HG02759 (cell line): ENCODE measurements around the gene ZNF662.
"Not testable (repeated sequence)": the region's sequence is repeated elsewhere in the genome, so short reads cannot be mapped to it uniquely, and the experiment has no call there.

ENCODE experiments used
- ATAC-seq: cut with Tn5 transposase; IDR thresholded peaks from one replicate; pipeline ENCODE4 v1.9.1; 2021; ENCODE audit warnings: mild to moderate bottlenecking, moderate library complexity; ENCODE audit not compliant: unreplicated experiment

Gene ZNF662

DNA sequence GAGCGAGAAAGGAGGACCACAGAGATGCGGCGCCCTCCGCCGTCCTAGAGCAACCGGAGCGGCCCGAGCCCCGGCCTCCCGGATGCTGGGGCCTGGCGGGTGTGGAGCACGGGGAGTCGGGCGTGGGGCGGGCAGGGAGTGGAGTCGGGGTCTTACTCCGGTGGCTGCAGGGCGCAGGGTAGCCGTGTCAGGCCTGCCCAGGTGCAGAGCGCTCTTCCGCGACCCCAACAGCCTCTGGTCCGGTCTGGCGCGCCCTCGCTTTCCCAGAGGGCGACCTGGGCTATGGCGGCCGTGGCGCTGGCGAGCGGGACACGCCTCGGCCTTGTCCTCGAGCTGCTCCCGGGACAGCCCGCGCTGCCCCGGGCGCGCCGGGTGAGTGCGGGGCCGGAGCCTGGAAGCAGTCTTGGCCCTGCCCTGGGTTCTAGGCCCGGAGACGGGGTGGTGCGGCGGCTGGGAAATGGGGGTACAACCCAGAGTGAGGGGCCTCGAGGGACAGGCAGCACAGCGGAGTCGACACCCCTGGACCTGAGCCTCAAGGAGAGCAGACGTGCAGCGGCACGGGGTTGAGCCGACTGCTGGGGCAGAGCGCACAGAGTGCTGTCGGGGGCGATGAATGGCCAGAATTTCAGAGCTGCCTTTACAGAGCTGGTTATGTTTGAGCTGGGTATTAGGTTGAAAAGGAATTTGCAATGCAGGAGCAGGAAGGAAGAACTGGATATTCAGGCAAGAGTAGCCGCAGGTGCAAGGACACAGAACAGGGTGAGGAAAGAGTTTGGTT, at the start of gene ZNF662:
TSS of gene ZNF662 (plus strand) at position 73 of the 778 bp plus-strand sequence. CDS start 1,973 bp downstream, outside the sequence.
- ATAC-seq, result no peak

DNA sequence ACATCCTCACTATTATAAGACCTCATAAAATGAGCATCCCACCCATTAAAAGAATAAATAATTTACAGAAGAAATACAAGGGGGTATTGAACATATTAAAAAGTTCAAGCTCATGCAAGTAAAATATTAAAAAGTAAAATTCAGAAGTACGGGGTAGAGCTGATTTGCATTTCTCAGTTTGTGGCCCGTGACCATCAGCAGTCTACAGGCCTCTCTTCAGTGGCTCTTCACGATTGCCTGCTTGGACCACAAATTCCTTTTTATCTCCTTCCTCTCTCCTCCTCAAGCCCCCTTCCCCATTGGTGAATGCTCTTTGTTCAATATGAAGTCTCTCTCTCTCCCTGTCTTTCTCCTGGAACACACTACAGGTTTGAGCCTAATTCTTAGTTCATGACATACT, 49.4 kb upstream of the ZNF662 start:
- ATAC-seq, result no peak

DNA sequence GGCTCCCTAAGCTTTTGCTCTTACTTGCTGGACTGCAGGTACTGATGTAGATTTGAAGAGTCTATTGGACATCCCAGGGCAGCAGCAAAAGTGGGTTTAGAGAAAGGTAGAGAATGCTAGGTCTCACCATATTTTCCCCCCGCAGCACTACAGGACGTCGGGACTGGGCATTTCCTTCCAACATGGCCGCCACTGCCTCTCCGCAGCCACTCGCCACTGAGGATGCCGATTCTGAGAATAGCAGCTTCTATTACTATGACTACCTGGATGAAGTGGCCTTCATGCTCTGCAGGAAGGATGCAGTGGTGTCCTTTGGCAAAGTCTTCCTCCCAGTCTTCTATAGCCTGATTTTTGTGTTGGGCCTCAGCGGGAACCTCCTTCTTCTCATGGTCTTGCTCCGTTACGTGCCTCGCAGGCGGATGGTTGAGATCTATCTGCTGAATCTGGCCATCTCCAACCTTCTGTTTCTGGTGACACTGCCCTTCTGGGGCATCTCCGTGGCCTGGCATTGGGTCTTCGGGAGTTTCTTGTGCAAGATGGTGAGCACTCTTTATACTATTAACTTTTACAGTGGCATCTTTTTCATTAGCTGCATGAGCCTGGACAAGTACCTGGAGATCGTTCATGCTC, 41.5 kb upstream of the ZNF662 start:
- ATAC-seq, result no peak

DNA sequence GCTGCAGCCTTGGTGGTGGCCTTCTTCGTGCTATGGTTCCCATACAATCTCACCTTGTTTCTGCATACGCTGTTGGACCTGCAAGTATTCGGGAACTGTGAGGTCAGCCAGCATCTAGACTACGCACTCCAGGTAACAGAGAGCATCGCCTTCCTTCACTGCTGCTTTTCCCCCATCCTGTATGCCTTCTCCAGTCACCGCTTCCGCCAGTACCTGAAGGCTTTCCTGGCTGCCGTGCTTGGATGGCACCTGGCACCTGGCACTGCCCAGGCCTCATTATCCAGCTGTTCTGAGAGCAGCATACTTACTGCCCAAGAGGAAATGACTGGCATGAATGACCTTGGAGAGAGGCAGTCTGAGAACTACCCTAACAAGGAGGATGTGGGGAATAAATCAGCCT, 40.7 kb upstream of the ZNF662 start:
- ATAC-seq, result no peak

DNA sequence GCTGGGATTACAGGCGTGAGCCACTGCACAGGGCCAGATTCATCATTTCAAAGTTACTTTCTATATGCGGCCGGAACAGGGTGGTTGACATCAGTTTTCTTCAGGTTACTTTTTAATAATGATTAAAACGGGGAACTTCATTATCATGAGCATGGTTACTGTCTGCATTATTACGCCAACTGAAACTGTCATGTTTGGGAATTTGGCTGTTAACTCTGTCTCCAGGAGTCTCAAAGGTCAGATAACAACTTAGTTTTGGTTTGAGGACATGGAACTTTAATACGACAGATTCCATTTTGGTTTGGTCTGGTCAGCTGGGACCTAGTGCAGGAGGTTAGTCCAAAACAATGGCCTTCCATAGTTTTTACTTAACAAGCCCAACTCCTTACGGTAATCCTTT, 38.8 kb upstream of the ZNF662 start:
- no peak for ATAC-seq

DNA sequence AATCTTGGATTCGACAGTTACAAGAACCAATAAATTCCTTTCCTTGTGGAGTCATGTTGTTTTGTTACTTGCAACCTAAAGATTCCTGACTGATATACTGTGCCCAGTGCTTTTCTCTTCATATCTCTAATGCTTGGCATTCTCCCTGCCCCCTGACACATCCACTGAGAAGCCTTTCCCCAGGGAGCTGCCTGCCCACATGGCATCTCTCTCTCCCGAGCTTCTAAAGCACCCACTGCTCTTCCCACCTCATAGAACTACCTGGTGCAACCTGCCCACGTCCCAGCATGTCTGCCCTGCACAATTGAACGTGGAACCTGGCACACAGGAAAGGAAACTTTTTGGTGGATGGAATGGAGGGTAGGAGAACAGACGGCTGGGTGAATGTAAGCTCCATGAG, 37.1 kb upstream of the ZNF662 start:
- no peak for ATAC-seq

DNA sequence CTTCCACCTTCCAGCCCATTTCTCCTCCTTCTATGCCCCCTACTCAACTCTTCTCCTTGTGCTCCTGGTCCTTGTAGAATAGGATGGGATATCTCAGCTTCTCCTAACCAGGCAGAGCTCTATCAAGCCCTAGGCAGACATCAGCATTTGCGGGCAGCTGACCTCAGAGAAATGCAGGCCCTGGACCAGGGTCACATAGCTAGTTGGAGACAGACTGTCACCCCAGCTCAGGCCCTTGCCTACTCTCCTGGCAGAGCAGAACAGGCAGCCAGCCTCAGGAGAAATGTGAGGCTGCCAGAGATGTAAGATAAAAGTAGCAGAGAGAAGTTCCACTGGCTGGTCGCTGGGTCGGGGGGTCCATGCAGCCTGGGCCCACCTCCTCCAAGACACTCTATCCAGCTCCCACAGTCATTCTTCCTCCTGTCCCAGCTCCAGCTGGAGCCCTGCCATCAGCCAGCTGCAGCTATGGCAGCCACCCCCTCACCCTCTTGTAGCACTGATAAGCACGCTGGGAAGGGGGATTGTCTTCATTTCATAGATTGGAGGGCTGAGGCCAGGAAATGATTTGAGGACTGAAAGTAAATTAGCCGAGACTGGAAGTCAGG, 34.2 kb upstream of the ZNF662 start:
- no peak for ATAC-seq

DNA sequence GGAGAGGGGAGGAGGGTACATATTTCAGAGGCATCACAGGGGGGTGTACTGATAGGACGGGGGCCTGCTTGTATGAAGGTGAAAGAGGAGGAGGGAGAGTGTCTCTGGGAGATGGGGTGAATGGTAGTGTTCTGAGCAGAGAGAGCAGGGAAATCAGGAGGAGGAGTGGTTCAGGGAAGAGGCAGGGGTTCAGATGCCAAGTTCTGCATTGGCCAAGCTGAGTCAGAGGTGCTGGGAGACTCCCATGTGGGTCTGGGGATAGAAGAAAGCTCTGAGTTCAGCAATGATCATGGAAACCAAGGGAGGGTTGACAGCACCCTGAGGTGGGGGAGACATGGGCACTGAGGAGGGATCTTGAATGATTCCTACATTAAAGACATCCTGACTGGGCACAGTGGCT, 33.2 kb upstream of the ZNF662 start:
- no peak for ATAC-seq

DNA sequence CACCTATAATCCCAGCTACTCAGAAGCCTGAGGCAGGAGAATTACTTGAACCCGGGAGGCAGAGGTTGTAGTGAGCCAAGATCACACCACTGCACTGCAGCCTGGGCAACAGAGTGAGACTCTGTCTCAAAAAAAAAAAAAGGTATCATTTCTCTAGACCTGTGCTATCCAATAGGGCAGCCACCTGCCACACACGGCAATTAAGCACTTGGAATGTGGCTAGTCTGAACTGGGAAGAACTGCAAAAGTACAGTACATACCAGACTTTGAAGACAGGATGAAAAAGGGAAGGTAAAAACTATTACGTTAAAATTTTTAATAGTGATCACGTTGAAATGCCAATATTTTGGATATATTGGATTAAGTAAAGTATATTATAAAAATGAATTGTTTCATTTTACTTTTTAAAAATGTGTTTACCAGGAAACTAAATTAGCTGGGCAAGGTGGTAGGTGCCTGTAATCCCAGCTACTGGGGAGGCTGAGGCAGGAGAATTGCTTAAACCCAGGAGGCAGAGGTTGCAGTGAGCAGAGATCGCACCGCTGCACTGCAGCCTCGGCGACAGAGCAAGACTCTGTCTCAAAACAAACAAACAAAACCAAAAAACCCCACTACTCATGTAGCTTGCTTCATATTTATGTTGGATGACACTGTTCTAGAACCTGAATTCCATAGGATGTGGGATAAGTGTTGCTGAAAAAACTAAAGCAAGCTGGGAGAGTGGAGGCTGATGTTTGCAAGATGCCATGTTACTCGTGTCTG, 32.5 kb upstream of the ZNF662 start:
- ATAC-seq, result no peak

DNA sequence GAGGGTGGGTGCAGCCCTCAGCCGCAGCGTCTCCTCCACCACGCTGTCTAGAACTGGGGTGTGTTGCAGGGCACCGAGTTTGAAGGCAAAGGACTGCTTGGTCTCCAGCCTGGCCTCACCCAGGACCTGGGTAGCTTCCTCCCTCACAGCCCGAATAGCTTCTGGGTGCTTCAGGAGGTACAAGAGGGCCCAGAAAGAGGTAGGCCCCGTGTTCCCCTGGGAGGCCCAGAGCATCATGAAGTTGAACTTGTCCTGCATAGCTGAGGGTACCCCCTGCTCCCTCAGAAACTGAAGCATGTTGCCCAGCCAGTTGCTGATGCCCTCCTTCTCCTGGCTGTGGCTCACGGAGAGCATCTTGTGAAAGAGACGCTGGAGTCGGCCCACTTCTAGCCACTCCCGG, 31.2 kb upstream of the ZNF662 start:
- no peak for ATAC-seq

DNA sequence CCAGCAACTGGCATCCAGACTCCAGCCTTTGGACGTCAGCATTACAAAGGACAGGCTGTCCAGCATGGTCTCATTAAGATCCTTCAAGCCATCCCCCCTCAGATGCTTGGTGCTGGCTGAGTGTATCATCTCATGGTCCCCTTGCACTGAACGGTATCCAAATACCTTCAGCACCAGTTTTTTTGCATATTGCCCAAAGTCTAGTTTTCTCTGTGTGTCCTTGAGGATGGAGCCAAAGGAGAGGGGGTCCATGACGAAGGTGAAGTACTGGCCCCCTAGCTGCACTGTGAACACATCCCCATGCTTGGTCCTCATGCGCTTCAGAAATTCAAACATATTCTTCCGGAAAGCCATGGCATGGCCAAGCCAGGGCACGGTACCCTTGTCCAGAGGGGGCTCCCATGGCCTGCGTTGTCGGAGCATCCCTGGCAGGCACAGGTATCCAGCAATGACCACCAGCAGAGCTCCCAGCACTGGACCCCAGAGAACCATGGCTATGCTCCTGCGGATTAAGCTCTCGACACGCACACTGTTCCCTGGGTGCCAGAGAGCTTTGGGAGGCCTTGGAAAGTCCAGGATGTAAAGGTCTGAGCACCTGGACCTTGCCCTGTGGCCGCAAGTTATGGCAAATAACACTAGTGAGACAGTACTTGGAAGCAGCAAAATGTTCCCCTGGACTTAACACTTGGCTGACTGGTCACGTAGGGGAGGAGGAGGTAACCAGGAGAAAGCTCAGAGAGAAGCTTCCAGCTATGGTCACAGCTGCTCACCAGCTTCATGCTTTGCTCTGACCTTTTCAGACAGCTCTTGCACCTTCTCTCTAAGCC, 30.4 kb upstream of the ZNF662 start, which contains the start of gene CYP8B1:
TSS of gene CYP8B1 (minus strand) at position 555 of the 827 bp plus-strand sequence. CDS start at position 492, 63 bp downstream.
- ATAC-seq, result no peak

DNA sequence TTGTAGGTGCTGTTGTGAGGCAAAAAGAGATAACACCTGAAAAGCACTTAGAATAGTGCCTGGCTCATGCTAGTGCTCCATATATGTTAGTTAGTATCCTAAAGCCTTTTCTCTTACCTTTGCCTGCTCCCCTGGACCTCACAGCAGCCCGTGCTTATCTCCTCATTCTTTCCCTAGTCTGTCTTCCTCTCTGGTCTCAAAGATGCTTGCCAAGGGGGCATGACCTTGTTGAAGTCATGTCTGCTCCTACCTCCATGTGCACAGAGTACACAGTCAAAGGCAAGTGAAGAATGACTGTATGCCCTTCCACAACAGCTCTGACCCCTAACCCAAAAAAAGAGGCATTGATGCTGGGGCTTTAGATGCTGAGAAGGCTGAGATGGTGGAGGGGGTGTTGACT, 29.5 kb upstream of the ZNF662 start:
- no peak for ATAC-seq

DNA sequence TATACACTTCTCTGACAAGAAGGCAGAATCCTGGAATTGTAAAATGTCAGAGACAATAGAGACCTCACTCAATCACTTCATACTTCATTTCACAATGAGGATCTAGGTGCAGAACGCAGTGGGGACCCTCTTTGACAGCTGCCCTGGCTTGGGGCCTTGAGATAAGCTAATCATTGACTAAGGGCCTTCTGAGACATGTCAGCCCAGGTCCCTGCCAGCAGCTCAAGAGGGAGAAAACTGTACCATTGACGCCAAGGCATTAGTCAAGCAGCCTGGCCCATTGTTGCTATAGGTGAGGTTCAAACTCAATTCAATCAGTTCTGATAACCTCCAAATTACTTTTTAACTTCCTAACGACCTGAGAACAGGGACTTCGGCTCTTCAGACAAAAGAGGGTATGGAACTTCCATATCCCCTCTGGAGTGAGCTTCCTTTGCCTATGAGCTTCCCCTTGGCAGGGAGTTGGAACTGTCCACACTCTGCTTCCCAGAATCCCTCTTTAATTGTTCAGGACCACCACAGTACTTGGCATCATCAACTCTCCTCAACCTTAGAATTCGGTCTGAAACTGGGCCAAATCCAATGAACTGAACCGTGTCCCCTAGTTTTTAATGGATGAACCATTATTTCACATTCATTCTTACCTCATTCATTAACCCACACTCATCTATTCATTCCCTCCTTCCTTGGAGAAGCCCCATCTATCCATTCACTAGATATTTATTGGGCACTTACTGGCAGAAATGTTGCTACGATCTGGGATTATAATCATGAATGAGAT, 28.8 kb upstream of the ZNF662 start:
- ATAC-seq, result no peak

DNA sequence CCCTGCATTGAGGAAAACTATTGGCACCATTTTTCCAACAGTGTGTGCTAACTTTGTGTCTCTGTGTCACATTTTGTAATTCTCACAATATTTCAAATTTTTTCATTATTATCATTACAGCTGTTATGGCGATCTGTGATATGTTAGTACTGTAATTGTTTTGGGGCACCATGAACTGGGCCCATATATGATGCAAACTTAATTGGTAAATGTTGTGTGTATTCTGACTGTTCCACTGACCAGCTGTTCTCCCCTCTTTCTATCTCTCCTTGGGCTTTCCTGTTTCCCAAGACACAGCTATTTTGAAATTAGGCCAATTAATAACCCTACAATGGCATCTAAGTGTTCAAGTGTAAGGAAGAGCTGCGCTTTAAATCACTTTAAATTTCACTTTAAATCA, 28.1 kb upstream of the ZNF662 start:
- ATAC-seq, result no peak

DNA sequence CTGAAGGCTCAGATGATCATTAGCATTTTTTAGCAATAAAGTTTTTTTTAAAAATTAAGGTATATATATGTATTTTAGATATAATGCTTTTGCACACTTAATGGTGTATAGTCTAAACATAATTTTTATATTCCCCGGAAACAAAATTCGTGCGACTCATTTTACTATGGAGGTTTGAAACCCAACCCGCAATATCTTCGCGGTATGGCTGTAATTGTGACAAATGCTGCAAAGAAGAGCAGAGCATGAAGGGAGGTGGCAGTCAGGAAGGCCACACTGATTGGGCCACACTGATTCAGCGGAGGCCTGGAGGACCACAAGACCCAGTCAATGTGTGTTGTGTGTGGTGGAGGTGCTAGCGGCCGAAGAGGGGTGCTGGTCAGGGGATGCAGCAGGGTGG, 25.8 kb upstream of the ZNF662 start:
- no peak for ATAC-seq

DNA sequence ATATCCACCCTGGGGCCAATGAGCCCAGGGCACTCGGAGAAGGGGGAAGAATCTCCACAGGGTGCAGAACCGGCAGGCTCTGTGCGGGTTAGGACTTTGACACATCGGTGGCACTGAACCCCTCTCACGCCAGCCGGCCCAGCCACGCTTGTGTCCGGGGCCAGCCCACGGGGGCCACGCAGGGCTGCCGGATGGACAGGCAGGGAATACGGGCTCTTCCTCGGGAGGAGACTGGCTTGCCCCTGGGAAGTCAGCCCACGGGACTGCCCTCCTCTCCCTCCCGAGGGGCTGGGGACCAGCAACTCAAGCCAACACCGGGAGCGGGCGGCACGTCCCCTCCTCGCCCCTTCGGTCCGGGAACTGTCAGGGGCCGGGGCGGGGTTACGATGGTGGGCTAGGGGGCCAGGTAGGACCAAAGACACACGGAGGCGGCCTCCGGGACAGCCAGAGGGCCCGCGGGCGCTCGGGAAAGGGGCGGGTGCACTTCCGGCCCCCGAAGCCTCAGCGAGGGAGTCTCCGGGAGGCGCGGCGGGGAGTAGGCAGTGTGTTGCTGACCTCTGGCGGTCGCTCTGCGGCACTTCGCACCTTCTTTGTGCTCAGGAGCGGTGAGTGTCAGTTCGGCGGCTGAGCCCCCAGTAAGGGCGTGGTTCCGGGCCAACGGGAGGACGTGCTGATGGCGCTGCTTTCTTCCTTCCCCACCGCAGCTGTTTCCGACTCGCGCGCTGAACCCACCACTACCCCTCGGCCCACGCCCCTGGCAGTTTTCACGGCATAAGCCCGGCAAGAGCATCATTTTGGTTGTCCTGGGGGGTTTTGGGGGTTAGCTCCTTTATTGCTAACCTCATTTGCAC, 25.1 kb upstream of the ZNF662 start:
- ATAC-seq, result peak; percentile 98

DNA sequence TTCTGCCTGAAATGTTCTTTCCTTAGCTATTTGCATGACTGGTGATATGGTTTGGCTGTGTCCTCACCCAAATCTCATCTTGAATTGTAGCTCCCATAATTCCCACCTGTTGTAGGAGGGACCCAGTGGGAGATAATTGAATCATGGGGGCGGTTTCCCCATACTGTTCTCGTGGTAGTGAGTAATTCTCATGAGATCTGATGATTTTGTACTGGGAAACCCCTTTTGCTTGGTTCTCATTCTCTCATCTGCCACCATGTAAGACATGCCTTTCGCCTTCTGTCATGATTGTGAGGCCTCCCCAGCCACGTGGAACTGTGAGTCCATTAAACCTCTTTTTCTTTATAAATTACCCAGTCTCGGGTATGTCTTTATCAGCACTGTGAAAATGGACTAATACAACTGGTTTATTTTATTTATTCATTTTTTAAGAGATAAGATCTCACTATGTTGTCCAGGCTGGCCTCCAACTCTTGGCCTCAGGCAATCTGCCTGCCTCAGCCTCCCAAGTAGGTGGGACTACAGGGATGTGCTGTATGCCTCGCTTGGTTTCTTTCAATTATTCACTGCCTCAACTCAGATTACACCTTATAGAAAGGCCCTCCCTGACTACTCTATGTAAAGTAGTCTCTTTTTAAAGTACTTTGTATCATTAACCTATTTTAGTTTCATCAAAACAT, 22.6 kb upstream of the ZNF662 start:
- not testable (repeated sequence) for ATAC-seq

DNA sequence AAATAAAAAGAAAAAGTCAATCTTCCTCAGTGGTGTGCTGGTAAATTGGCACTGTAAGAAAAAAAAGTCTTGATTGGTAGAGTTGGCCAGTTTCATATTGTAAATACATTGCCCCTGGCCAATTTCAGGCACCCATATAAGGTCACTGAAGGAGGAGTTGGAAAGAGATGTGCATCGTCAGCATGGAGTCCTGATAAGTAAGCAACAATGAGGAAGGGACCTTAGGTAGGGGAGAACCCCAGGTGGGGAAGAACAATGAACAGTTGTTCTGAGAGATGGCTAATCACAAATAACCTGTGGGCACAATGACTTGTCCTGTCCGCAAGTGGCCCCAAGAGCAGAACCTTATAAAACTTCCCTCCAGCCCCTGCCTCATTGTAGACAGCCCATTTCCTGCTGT, 21.6 kb upstream of the ZNF662 start:
- no peak for ATAC-seq
